Medulla oblongata (tissue), 1 donor: ENCODE results near the gene CCDC107.

Experiments
- DNase-seq: peaks from one replicate; pipeline ENCODE4 v3.0.0-alpha.2; 2015; ENCODE audit errors: extremely low spot score

CCDC107 gene

DNA sequence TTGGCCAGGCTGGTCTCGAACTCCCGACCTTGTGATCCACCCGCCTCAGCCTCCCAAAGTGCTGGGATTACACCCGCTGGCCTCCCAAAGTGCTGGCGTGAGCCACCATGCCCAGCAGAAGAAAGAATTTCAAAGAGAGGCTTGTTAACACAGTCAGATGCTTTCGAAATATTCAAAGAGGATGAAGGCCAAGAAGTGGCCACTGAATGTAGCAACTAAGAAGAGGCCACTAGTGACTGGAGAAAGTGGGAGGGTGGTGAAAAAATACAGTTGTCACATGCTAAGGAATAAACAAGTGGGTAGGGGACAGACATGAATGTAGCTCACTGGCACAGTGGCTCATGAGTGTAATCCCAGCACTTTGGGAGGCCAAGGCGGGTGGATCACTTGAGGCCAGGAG is 44.6 kb downstream of the CCDC107 start:
- DNase-seq, result no peak

DNA sequence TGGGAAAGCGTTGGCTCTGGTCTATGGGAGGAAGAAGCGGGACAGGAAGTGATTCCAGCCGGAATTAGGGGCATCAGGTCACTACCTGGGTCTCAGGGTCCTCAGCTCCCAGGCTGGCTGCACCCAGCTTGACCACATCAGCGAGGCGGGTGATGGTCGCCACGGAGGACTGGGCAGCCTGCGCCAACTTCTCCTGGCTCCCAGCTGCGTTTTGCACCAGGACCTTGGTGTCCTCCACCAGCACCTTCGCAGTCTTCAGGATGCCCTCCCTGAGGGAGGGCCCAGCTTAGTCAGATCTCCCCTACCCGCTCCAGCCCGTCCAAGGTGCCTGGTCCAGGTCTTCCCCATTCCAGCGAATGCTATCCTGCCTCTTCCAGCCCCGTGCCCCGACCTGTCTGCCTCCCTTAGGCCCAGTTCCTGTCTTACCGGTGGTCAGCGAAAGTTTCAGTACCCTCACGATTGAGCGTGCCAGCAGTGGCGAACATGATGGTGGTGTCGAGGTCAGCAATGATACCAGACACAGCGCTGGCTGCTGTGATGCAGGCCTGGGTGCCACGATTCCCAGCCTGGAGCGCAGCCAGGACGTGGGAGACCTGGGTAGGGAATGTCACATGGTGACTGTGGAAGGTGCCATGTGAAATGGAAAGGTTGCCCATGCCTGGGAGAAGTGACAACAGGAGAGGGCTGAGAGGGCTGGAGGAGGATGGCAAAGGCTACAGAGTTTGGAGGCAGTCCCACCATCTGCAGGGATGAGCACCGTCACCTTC is 46.0 kb downstream of the CCDC107 start:
- DNase-seq, result no peak

DNA sequence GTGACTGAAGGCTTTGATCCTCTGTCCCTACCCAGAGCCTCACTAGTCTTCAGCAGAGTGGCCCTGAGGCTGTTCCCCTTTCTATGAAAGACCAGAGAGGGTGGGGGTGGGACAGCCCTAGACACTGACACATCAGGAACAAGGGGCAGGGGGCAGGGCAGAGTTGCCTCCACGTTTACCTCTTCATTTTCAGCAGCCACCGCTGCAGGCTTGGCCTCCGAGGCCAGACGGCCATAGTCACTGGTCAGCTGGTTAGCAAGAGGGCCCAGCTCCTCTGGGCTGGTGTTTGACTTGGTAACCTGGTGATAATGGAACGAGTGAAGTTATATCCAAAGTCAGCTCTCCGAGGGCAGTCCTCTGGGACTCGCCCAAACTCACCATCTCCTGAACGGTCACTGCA is 47.3 kb downstream of the CCDC107 start:
- DNase-seq, result no peak

DNA sequence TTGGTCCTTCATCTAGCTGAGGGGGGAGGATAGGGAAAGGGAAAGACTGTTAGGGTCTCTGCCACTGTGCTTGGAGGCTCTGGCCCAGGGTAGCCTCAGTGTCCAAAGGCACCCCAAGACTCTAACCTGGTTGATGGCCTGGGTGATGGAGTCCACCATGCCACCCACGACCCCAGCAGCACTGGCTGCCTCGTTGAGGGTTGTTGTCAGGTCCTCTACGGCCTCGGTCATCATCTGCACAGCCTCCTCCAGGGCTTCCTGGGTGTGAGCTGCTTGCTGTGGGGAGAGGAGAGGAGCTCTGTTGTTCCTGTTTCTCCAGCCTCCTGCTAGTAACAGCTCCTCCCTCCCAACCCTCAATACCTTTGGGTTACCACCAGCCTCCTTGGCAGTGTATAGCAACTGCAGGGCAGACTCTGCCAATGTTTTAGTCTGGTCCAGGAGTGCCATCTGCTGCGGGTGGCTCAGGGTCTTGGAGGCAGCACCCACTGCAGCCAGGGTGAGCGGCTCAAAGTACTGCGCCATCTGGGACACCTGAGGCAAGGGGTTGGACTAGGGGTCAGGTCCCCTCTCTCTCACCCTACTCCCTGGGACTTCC is 47.8 kb downstream of the CCDC107 start:
- no peak for DNase-seq

- DNase-seq, result no peak
These were observed 48.9 kb downstream of the CCDC107 start for GRCh38 chr9:35706951-35707350.

- no peak for DNase-seq
These were observed 50.1 kb downstream of the CCDC107 start for GRCh38 chr9:35708146-35708545.

DNA sequence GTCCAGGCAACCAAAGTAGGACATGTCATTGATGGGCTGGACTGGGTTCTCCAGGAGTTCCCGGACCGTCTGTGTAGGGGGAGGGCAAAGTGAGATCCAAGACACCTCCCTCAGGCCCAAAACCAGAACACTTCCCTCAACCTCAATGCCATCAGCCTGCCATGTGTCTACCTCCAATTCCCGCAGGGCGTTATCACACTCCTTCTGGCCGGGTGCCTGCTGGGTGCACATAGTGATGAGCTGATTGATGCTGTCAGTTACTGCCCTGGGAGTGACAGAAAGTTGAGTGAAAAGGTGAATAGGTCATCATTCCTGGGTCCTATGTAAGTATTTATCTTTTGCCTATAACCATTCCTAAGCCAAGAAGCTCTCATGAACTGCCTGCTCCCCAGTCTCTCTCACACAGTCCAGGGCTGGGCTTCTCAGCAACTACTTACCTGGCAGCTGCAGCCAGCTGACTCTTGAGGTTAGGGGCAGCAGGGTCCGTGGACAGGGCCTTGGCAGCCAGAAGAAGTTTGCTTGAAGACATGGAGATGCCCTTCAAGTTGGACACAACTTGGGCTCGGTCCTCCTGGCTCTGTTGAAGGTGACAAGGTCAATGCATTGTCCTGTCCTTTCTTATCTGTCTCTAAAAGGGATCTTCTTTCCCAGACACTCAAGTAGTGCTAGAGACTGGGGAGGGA is 52.9 kb downstream of the CCDC107 start:
- no peak for DNase-seq
